Panc1 (cell line): ENCODE measurements around the gene EXD3. TPM values are rescaled to one million over a fixed set of nuclear protein-coding genes. Genes with fewer than 3 reads are reported as not detected.

Source experiments
- ATAC-seq: fragments of 200-7000 bp; cut with Tn5 transposase; 2 replicates; pipeline ENCODE4 v1.9.1; 2020; ENCODE audit warnings: mild to moderate bottlenecking, moderate library complexity
- BruUV-seq: library from RNA; stranded (reverse); fragments of 400-500 nt; replicated peaks from 2 replicates; lab custom pipeline; 2021; lab: Mats Ljungman, UMichigan
- CTCF ChIA-PET: fragments of 300-600 bp; sonication (Branson Sonifier 250); formaldehyde crosslinking; loops from one replicate; lab custom pipeline; 2022; ENCODE audit warnings: antibody characterized with exemption; lab: Charles Lee
- POLR2A ChIA-PET: fragments of 300-600 bp; sonication (Branson Sonifier 250); formaldehyde crosslinking; loops from one replicate; lab custom pipeline; 2022; ENCODE audit warnings: antibody characterized with exemption; lab: Charles Lee
- DNase-seq: peaks from one replicate; pipeline ENCODE4 v3.0.0-alpha.2; 2010; ENCODE audit warnings: low read depth, low spot score
- H3K27ac ChIP-seq: 2 replicates; pipeline ENCODE4 v1.5.1; 2011; ENCODE audit warnings: mild to moderate bottlenecking, low read length, inconsistent platforms
- H3K27me3 ChIP-seq: fragments of 200-500 bp; sonication (Bioruptor generic); 2 replicates; pipeline ENCODE4 v1.6.0; 2014; ENCODE audit warnings: low read length, inconsistent platforms; ENCODE audit not compliant: control insufficient read depth, insufficient read depth
- H3K36me3 ChIP-seq: fragments of 200-500 bp; sonication (Bioruptor generic); 2 replicates; pipeline ENCODE4 v1.5.1; 2014; ENCODE audit warnings: inconsistent platforms, mild to moderate bottlenecking, low read length, moderate library complexity; ENCODE audit not compliant: control insufficient read depth, insufficient read depth
- H3K4me1 ChIP-seq: 2 replicates; pipeline ENCODE4 v1.5.1; 2011; ENCODE audit warnings: inconsistent platforms, mild to moderate bottlenecking, low read length, moderate library complexity; ENCODE audit not compliant: control insufficient read depth, insufficient read depth
- H3K4me3 ChIP-seq, 2 experiments: 2 replicates each; pipeline ENCODE4 v1.5.1; 2011 to 2012; ENCODE audit warnings: low read depth in 2 of 2, low read length in 2 of 2, mild to moderate bottlenecking in 2 of 2, inconsistent platforms in 1 of 2, moderate library complexity in 1 of 2
- H3K9me3 ChIP-seq: fragments of 200-500 bp; sonication (Bioruptor generic); 2 replicates; pipeline ENCODE4 v1.5.1; 2014; ENCODE audit warnings: low read depth, mild to moderate bottlenecking, inconsistent platforms, low read length, moderate library complexity; ENCODE audit not compliant: control insufficient read depth, insufficient read depth
- CTCF ChIP-seq: fragments of 450-650 bp; IDR thresholded peaks from 2 replicates; pipeline ENCODE4 v1.5.1; 2017; ENCODE audit warnings: mild to moderate bottlenecking
- POLR2AphosphoS5 ChIP-seq: IDR thresholded peaks from 2 replicates; pipeline ENCODE4 v1.6.1; 2012; ENCODE audit warnings: mild to moderate bottlenecking, low read depth, low read length, moderate library complexity
- REST ChIP-seq, 2 experiments: IDR thresholded peaks; 2 replicates each; pipeline ENCODE4 v1.6.1; 2011 to 2012; ENCODE audit warnings: low read depth in 2 of 2, control low read depth in 1 of 2, low read length in 1 of 2, mild to moderate bottlenecking in 1 of 2, moderate library complexity in 1 of 2; ENCODE audit not compliant: insufficient read depth in 1 of 2
- SIN3A ChIP-seq: IDR thresholded peaks from 2 replicates; pipeline ENCODE4 v1.6.1; 2012; ENCODE audit warnings: low read depth, mild to moderate bottlenecking, low read length, moderate library complexity, borderline replicate concordance; ENCODE audit not compliant: insufficient read depth
- TCF7L2 ChIP-seq: IDR thresholded peaks from 2 replicates; pipeline ENCODE4 v1.6.1; 2011; ENCODE audit warnings: mild to moderate bottlenecking, low read depth, low read length, inconsistent platforms
- in situ Hi-C: cut with HindIII; loops from 2 replicates; pipeline ENCODE4 v1.10.0; 2016; ENCODE audit warnings: low sequenced_read_pairs, low pct_unique_long_range_greater_than_20kb
- intact Hi-C: fragments of 100-400 bp; cut with micrococcal nuclease; formaldehyde crosslinking; loops from one replicate; pipeline ENCODE4 v1.10.0; 2022; ENCODE audit not compliant: unreplicated experiment
- total RNA-seq: library from RNA; stranded (reverse); gene quantifications from one replicate; pipeline ENCODE4 v1.2.1, GENCODE V29; 2021; ENCODE audit not compliant: unreplicated experiment

The EXD3 gene
- total RNA-seq, 1 experiment from 2014 or later: 9.2 TPM

- POLR2A ChIA-PET: no interaction called here
- Histone ChIP-seq H3K4me1 (peaks cover 6% of the 10 kb centered on the region), H3K27me3 (no peaks in the 10 kb centered on the region), H3K4me3 (no peak overlapping the region), H3K36me3 (no peaks in the 10 kb centered on the region), H3K9me3 (no peaks in the 10 kb centered on the region), H3K27ac (no peak overlapping the region)
- CTCF ChIA-PET: interaction anchor here (1.0 kb wide), 1 partner anchor 14 kb away, joined by 6 read pairs; the partner anchor contains the start of gene EXD3
- intact Hi-C loops: no loop called here
- DNase-seq: no peak
- TF ChIP-seq REST (IDR thresholded peaks at IDR 0.05; ENCODE audit: insufficient read depth in 1 of 2, low read depth in 2 of 2, low read length in 1 of 2) (no peak), TCF7L2 (no peak), SIN3A (no peak), CTCF (no peak), POLR2AphosphoS5 (no peak)
- BruUV-seq: no TSS peak
- ATAC-seq: no peak
- in situ Hi-C loops: no loop called here
Observed at GRCh38 chr9:137436761-137437600, 14.0 kb upstream of the EXD3 start.

DNA sequence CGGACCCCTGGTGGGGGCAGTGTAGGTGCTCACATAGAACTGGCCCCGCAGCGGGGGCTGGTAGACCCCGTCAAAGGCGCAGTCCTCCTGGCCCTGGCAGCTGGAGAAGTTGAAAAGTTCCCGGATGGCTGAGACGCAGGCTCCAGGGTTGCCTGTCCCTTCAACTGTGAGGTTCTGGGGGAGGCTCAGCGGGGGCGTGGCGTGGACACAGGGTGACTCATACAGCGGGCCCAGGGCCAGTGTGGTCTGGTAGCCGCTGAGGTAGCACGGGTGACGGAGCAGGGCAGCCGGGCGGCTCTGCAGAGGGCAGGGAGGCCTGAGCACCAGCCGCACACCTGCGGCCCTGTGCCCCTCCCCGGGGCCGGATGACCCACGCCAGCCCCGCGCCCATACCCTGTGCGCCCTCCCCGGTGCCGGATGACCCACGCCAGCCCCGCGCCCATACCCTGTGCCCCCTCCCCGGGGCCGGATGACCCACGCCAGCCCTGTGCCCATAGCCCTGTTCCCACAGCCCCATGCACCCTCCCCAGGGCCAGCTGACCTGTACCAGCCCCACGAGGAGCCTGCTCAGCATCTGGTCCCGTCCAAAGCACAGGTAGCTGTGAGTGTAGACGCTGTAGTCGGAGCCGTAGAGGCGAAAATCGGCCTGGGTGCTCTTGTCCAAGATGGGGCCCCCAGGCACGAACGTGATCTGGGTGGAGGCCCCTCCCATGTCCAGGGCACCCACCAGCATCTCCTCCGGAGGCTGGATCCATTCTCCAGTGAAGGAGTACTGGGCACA lies 13.2 kb upstream of the EXD3 start:
- BruUV-seq: no TSS peak
- Histone ChIP-seq H3K36me3 (no peaks in the 10 kb centered on the region), H3K27ac (peak overlapping the region; percentile 65), H3K9me3 (no peaks in the 10 kb centered on the region), H3K4me1 (peaks cover 6% of the 10 kb centered on the region), H3K27me3 (no peaks in the 10 kb centered on the region), H3K4me3 (no peak overlapping the region)
- ChIA-PET CTCF (interaction anchor here (1.0 kb wide), 1 partner anchor 13 kb away, joined by 6 read pairs; the partner anchor contains the start of gene EXD3), POLR2A (interaction anchor here (0.6 kb wide), 1 partner anchor 69 kb away, joined by 5 read pairs; no protein-coding TSS in a partner anchor)
- TF ChIP-seq SIN3A (no peak), POLR2AphosphoS5 (peak; percentile 35; the same call in 1 of the 2 replicates), TCF7L2 (no peak)
- in situ Hi-C loops (no loop called here), intact Hi-C loops (no loop called here)
- peak; percentile 83 for ATAC-seq
- DNase-seq: no peak
